ENCODE data around the gene SPRR1B. TPM values are rescaled to one million over a fixed set of nuclear protein-coding genes. Genes with fewer than 3 reads are reported as not detected.

The SPRR1B gene
- total RNA-seq, 1 experiment from 2014 or later, result 0.66 TPM

DNA sequence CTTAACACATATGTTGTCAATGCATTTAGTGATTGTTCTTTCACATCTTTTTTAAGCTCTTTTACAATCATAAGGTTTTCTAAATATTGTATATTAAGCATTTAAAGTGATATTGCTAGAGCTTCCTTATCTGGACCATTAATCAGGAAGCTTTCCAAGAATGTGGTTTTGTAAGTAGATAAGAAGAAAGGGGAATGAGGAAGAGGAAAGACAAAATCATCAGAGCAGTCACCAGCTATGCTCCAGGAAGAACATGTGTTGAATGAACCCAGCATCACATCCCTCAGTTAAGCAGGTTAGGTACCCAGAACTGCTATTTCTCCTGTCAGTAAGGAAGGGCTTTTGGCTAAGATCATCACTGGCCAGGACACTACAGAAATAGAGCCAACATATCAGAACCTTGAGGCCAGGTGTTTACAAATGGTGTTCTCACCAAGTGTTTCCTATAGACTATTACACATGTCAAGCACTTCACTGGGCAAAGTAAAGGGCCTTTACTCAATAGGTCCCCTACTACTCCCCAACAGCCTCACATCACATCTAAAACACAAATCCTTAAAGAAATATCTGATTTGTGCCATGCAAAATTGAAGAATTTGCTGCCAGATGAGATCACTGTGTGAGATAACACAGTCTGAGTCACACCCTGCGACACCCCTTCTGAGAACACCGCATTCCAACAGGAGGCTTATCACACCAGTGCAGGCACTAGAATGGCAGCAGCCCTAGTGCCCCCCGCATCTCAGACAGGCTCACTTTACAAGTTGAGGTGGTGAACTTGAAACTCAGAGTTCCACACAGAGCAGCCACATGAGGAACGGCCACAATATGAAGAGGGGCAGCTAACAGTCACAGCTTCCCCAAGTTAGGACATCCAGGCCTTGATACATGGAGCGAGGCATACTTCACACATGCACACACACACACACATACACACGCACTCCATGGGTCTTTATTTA is 28.1 kb downstream of the SPRR1B start:
- TF ChIP-seq EZH2 (IDR thresholded peaks at IDR 0.05) (no peak), SRF (IDR thresholded peaks at IDR 0.05; ENCODE audit: low read depth) (no peak), RAD21 (IDR thresholded peaks at IDR 0.05; ENCODE audit: low read depth) (no peak), ZFX (IDR thresholded peaks at IDR 0.05) (no peak), ELF1 (IDR thresholded peaks at IDR 0.05; ENCODE audit: borderline replicate concordance, low read depth) (no peak), EZH2phosphoT487 (IDR thresholded peaks at IDR 0.05; ENCODE audit: borderline replicate concordance) (no peak), CTCF (IDR thresholded peaks at IDR 0.05 in 2 of 3, conservative IDR thresholded peaks at IDR 0.05 in 1 of 3; ENCODE audit: borderline replicate concordance in 1 of 3, insufficient read depth in 1 of 3, low read depth in 2 of 3, low read length in 2 of 3) (no peak), ZNF274 (IDR thresholded peaks at IDR 0.05; ENCODE audit: low read depth, low read length) (no peak), JUND (IDR thresholded peaks at IDR 0.05) (no peak)
- BruUV-seq (replicated peaks), result no TSS peak
- ATAC-seq (no peak), DNase-seq (ENCODE audit: low read depth, low spot score) (no peak)
- H3K27me3 ChIP-seq (ENCODE audit: insufficient read depth, low read length), result peaks cover 30% of the 10 kb centered on the region
- ChIA-PET POLR2A (no interaction called here), CTCF (interaction anchor here (1.5 kb wide), 1 partner anchor 8 kb away, joined by 4 read pairs; no protein-coding TSS in a partner anchor), RAD21 (ENCODE audit: low non-redundant PET in 1 of 2, low total read pairs in 2 of 2, uncharacterized antibody in 2 of 2, unreplicated experiment in 2 of 2) (no interaction called here)
- no peaks in the 10 kb centered on the region for H3K4me1 ChIP-seq (ENCODE audit: control insufficient read depth in 1 of 2, insufficient read depth in 2 of 2, low read length in 2 of 2)
- H4K20me1 ChIP-seq (ENCODE audit: insufficient read depth), result no peaks in the 10 kb centered on the region
- no peaks in the 10 kb centered on the region for H3K9me2 ChIP-seq (ENCODE audit: insufficient read depth)
- intact Hi-C loops (cut with micrococcal nuclease), result no loop called here
- no peak overlapping the region for H2AFZ ChIP-seq (ENCODE audit: low read depth, low read length, poor library complexity, severe bottlenecking)
- no peaks in the 10 kb centered on the region for H3K36me3 ChIP-seq (ENCODE audit: control insufficient read depth in 1 of 2, insufficient read depth in 2 of 2, low read length in 2 of 2)
- H3K9ac ChIP-seq (ENCODE audit: low read length), result no peak overlapping the region
- no peaks in the 10 kb centered on the region for H3K79me2 ChIP-seq (ENCODE audit: insufficient read depth, low read length)
- H3K27ac ChIP-seq (ENCODE audit: low read depth, low read length), result no peak overlapping the region
- H3K4me2 ChIP-seq (ENCODE audit: low read length), result no peak overlapping the region
- H3K9me3 ChIP-seq (ENCODE audit: control insufficient read depth in 1 of 2, insufficient read depth in 1 of 2, low read depth in 1 of 2, low read length in 2 of 2), result no peaks in the 10 kb centered on the region
- H3K4me3 ChIP-seq (replicated peaks in 1 of 2; ENCODE audit: low read depth in 1 of 2, low read length in 2 of 2), result no peak overlapping the region

Measured in HCT116 (cell line).